ENCODE data around the gene UBE2D1. TPM values are rescaled to one million over a fixed set of nuclear protein-coding genes. Genes with fewer than 3 reads are reported as not detected.

The UBE2D1 gene
- total and polyA plus RNA-seq, 9 of the 15 experiments (the other 6 are each of a cell fraction or from before 2014, with no cell fraction given), result 4.1 to 24.4 (median 12.3) TPM

GRCh38 chr10:58360412-58361004 is 25.7 kb downstream of the UBE2D1 start (continued):
- TF ChIP-seq CHD7 (IDR thresholded peaks at IDR 0.05; ENCODE audit: low read depth, low read length), result no peak
- TF ChIP-seq ZNF24 (IDR thresholded peaks at IDR 0.05), result no peak
- TF ChIP-seq GABPB1 (CRISPR knock-in tag; IDR thresholded peaks at IDR 0.05), result no peak
- TF ChIP-seq U2AF1 (optimal IDR thresholded peaks at IDR 0.05; ENCODE audit: low read depth, low read length), result no peak
- no peak for TF ChIP-seq MAFF (IDR thresholded peaks at IDR 0.05; ENCODE audit: low read length)
- TF ChIP-seq MAZ (CRISPR knock-in tag; conservative IDR thresholded peaks at IDR 0.05 in 1 of 2, IDR thresholded peaks at IDR 0.05 in 1 of 2), result no peak
- TF ChIP-seq ZBTB9 (CRISPR knock-in tag; IDR thresholded peaks at IDR 0.05), result no peak
- TF ChIP-seq TFAP4 (CRISPR knock-in tag; IDR thresholded peaks at IDR 0.05; ENCODE audit: borderline replicate concordance), result no peak
- TF ChIP-seq ZBTB12 (CRISPR knock-in tag; IDR thresholded peaks at IDR 0.05), result no peak
- TF ChIP-seq TRIM25 (IDR thresholded peaks at IDR 0.05; ENCODE audit: borderline replicate concordance), result no peak

Data from K562 (cell line).